HL-60 (cell line): ENCODE data around the gene ATP8A2.

Experiments
- DNase-seq, 2 experiments: peaks; one replicate each; pipeline ENCODE4 v3.0.0-alpha.2; 2010 to 2020; ENCODE audit warnings: low read depth in 1 of 2, low spot score in 1 of 2
- H3K27ac ChIP-seq: fragments of 250-450 bp; sonication (Bioruptor Pico); replicated peaks from 2 replicates; pipeline ENCODE4 v1.5.1; 2020; ENCODE audit warnings: mild to moderate bottlenecking, moderate library complexity
- H3K27me3 ChIP-seq: fragments of 250-450 bp; sonication (Bioruptor Pico); 2 replicates; pipeline ENCODE4 v1.5.1; 2021; ENCODE audit warnings: mild to moderate bottlenecking, moderate library complexity; ENCODE audit not compliant: insufficient read depth, poor library complexity, severe bottlenecking
- H3K4me3 ChIP-seq: replicated peaks from 2 replicates; pipeline ENCODE4 v1.5.1; 2011; ENCODE audit warnings: mild to moderate bottlenecking, control low read depth, low read length; ENCODE audit not compliant: insufficient read depth
- GABPA ChIP-seq: IDR thresholded peaks from 2 replicates; pipeline ENCODE4 v1.6.1; 2012; ENCODE audit warnings: low read depth
- POLR2AphosphoS5 ChIP-seq: IDR thresholded peaks from 2 replicates; pipeline ENCODE4 v1.6.1; 2012; ENCODE audit warnings: low read depth
- SPI1 ChIP-seq: IDR thresholded peaks from 2 replicates; pipeline ENCODE4 v1.6.1; 2012; ENCODE audit warnings: low read depth, mild to moderate bottlenecking, borderline replicate concordance
- TF ChIP-seq, protein P1 (sequence below): IDR thresholded peaks from 2 replicates; pipeline ENCODE4 v1.6.1; 2012; ENCODE audit warnings: low read depth; ENCODE audit not compliant: insufficient replicate concordance
- TF ChIP-seq, protein P2 (sequence below): IDR thresholded peaks from one replicate; pipeline ENCODE4 v1.5.1; 2011; ENCODE audit warnings: low read length, control low read depth, inconsistent platforms; ENCODE audit not compliant: insufficient read depth

Gene ATP8A2

DNA sequence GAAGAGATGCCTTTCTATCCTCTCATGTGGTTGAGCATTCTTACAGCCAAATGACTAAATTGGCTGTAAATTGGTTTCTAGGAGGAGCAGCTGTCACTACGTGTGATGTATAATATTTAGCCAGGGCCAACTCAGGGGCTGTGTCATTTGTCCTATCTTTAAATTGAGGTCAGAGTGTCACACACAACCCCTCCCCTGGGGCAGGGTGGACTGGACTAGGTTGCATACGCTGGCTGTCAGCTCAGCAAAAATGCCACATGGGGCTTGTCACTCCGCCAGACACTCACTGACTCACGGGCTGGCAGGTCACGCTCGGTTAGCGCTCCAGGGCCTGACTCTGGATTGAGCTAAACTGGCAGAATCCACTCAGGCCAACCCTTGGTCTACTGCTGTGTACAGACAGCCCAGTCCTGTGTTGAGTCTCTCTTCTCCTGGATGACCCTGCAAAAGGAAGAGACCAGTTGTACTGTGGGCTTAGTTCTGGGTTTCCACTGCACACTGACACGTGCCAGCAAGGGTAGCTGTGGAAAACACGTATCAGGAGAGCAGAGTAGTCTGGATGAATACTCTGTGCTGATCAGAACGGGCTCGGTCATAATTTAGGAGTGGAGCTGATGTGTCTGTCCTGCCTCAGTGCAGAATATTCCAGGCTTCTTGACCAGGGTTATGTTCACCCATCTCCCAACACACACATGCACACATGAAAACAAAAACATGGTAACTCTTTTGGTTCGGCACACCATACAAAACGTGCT lies 650.9 kb downstream of the ATP8A2 start:
- H3K4me3 ChIP-seq, result no peak overlapping the region
- no peak for DNase-seq
- TF ChIP-seq, protein P1, sequence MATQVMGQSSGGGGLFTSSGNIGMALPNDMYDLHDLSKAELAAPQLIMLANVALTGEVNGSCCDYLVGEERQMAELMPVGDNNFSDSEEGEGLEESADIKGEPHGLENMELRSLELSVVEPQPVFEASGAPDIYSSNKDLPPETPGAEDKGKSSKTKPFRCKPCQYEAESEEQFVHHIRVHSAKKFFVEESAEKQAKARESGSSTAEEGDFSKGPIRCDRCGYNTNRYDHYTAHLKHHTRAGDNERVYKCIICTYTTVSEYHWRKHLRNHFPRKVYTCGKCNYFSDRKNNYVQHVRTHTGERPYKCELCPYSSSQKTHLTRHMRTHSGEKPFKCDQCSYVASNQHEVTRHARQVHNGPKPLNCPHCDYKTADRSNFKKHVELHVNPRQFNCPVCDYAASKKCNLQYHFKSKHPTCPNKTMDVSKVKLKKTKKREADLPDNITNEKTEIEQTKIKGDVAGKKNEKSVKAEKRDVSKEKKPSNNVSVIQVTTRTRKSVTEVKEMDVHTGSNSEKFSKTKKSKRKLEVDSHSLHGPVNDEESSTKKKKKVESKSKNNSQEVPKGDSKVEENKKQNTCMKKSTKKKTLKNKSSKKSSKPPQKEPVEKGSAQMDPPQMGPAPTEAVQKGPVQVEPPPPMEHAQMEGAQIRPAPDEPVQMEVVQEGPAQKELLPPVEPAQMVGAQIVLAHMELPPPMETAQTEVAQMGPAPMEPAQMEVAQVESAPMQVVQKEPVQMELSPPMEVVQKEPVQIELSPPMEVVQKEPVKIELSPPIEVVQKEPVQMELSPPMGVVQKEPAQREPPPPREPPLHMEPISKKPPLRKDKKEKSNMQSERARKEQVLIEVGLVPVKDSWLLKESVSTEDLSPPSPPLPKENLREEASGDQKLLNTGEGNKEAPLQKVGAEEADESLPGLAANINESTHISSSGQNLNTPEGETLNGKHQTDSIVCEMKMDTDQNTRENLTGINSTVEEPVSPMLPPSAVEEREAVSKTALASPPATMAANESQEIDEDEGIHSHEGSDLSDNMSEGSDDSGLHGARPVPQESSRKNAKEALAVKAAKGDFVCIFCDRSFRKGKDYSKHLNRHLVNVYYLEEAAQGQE, result no peak
- TF ChIP-seq POLR2AphosphoS5, result no peak
- no peak for TF ChIP-seq GABPA
- TF ChIP-seq, protein P2, sequence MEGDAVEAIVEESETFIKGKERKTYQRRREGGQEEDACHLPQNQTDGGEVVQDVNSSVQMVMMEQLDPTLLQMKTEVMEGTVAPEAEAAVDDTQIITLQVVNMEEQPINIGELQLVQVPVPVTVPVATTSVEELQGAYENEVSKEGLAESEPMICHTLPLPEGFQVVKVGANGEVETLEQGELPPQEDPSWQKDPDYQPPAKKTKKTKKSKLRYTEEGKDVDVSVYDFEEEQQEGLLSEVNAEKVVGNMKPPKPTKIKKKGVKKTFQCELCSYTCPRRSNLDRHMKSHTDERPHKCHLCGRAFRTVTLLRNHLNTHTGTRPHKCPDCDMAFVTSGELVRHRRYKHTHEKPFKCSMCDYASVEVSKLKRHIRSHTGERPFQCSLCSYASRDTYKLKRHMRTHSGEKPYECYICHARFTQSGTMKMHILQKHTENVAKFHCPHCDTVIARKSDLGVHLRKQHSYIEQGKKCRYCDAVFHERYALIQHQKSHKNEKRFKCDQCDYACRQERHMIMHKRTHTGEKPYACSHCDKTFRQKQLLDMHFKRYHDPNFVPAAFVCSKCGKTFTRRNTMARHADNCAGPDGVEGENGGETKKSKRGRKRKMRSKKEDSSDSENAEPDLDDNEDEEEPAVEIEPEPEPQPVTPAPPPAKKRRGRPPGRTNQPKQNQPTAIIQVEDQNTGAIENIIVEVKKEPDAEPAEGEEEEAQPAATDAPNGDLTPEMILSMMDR, result no peak
- TF ChIP-seq SPI1, result no peak
- no peak overlapping the region for H3K27ac ChIP-seq
- no peaks in the 10 kb centered on the region for H3K27me3 ChIP-seq

DNA sequence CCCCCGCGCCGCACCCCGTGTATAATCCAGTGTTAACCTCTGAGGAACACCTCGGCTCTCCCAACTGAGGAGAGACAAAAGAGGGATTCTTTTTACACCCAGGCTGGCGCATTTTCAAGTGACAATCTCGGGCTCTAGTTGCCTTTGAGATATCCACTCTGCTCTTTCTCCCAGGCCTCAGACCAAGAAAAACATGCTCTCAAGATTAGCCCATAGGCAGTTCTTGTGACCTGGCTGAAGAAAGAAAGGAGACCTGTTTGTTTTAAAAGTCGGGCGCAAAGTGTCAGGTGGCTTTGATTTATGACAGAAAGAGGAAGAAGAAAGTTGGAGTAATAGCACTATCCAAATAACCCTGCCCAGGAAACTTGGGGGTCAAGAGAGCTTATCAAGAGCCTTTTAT lies 652.8 kb downstream of the ATP8A2 start:
- TF ChIP-seq SPI1 (no peak), GABPA (no peak)
- TF ChIP-seq, protein P2, result no peak

DNA sequence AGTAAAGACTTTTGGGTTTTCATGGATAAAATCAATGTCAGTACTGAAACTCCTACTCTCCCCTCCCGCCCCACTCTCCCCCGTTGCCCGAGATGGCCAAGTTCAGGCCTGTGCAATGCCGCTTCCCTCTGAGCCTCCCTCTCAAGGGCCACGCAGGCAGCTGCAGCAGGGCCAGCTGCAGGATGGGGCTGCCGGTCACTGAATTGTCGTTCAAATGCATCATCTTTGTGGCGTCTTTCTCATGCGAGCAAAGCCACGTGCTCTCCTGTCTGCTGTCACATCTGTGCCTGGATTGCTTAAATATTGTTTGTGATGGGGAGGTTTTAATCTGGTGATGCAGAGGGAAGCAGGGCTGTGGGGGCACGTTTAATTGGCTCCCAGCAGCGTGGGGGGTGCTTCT lies 653.4 kb downstream of the ATP8A2 start:
- H3K27me3 ChIP-seq, result no peaks in the 10 kb centered on the region
- no peak overlapping the region for H3K4me3 ChIP-seq
- TF ChIP-seq, protein P1, result no peak
- TF ChIP-seq, protein P2, result no peak
- TF ChIP-seq GABPA (no peak), POLR2AphosphoS5 (no peak), SPI1 (no peak)
- no peak for DNase-seq
- H3K27ac ChIP-seq, result no peak overlapping the region

More for the DNA sequence above, 652.8 kb downstream of the ATP8A2 start:
- DNase-seq, result no peak
- no peak overlapping the region for H3K27ac ChIP-seq
- H3K27me3 ChIP-seq, result no peaks in the 10 kb centered on the region
- H3K4me3 ChIP-seq, result no peak overlapping the region

DNA sequence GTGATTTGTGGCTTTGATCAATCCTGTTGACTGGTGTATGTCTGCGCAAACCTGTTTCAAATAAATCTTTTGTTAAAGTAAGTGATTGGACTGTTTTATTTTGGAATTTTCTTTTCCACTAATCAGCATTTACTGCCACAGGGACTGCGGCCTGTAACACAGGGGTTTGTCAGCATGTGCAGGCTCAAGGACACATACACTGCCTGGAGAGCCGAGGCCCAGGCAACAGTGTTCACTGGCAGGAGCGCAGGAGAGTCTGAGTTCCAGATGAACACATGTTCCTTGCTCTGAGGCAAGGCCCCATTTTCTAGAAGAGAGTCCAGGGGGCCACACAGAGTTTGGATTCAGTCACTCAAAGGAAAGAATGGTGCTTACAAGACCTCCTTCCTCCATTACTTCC lies 654.0 kb downstream of the ATP8A2 start:
- TF ChIP-seq GABPA (no peak), SPI1 (no peak), POLR2AphosphoS5 (no peak)
- TF ChIP-seq, protein P2, result no peak
- TF ChIP-seq, protein P1, result no peak
- no peak for DNase-seq
- H3K27ac ChIP-seq, result no peak overlapping the region
- no peak overlapping the region for H3K4me3 ChIP-seq
- H3K27me3 ChIP-seq, result no peaks in the 10 kb centered on the region
